HG02943 (cell line): ENCODE measurements around the gene DIP2B.

Experiments
- ATAC-seq: cut with Tn5 transposase; IDR thresholded peaks from one replicate; pipeline ENCODE4 v1.9.1; 2021; ENCODE audit warnings: mild to moderate bottlenecking, low read depth, moderate library complexity; ENCODE audit not compliant: unreplicated experiment

DIP2B gene

GRCh38 chr12:50634379-50634778 is 129.6 kb downstream of the DIP2B start:
- no peak for ATAC-seq

DNA sequence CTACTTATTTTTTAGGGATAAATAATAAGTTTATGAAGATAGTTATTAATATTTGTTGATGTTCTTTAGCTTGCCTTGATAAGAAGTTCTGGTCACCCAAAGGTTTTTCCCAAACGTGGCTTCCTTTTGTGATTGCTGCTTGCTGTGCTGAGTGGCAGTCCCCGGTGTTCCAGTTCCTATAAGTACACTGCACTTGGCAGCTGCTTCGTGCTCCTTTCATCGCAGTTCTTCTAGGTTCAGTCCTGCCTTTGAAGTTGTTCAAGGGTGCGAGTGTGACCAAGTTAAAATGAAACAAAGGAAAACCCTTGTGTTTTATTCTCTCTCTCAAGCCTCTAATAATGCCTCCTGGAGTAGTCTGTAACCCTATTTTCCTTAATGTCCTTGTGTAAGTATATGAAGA is 130.6 kb downstream of the DIP2B start:
- ATAC-seq = no peak

- ATAC-seq = no peak
Measured at GRCh38 chr12:50635857-50636256, 131.1 kb downstream of the DIP2B start.

GRCh38 chr12:50636505-50636904 is 131.7 kb downstream of the DIP2B start:
- no peak for ATAC-seq

DNA sequence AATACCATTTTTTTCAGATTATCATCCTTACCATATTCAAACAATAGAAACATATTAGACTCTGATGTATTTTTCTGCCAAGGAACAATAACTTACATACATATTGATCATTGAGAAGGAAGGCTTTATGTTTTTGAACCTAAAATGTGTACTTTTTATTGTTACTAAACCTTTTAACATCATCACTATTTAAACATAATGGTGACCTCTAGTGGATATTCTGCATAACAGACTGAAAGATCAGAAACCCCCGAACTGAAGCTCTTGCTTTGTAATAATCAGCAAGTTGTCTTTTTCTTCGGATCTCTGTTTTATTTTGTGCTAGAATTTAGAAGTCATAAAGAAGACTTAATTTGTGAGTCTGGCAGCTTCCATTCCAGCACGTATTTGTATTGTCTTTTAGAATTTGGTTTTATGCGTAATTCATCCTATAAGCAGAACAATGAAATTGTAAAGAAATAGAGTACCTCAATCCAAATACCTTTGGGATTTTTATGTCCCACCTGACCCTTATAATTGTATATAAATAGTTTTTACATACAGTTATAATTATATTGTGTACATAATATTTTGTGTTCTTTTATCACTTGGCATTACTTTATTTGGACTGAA is 133.2 kb downstream of the DIP2B start:
- no peak for ATAC-seq

GRCh38 chr12:50638482-50638880 is 133.7 kb downstream of the DIP2B start:
- ATAC-seq = no peak

- no peak for ATAC-seq
Measured at GRCh38 chr12:50639721-50640120, 134.9 kb downstream of the DIP2B start.

- no peak for ATAC-seq
Measured at GRCh38 chr12:50640321-50640939, 135.6 kb downstream of the DIP2B start.

- ATAC-seq = no peak
Measured at GRCh38 chr12:50641566-50641965, 136.8 kb downstream of the DIP2B start.

GRCh38 chr12:50642035-50642451 is 137.3 kb downstream of the DIP2B start:
- ATAC-seq = no peak

DNA sequence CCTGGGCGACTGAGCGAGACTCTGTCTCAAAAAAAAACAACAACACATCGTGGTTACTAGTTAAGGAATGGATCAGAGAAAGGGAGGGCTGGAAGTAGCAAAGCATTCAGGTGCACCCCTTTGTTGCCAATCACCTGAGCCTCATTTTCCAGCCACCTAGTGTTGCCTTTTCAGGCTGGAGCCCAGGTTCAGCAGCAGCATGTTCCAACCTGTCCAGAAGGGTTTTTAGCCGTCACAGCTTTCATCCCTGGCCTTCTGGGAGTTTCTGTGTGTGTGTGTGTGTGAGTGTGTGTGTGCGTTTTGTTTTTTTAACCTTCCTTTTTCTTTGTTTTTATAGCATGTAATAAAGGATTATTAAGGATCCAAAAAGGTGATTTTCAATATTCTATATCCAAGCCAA is 138.0 kb downstream of the DIP2B start:
- no peak for ATAC-seq

DNA sequence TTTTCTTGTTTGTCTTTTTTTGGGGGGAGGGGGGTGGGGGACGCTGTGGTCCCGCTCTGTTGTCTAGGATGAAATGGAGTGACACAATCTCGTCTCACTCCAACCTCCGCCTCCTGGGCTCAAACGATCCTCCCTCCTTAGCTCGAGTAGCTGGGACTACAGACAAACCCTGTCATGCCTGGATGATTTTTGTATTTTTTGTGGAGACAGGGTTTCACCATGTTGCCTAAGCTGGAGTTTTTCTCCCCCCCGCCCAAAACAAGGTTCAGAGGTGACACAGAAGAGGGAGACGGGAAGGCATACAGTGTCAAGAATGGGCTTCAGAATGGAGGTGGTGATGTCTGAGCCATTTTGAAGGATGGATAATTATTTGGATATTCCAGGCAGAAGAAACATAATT is 142.2 kb downstream of the DIP2B start:
- ATAC-seq = no peak

GRCh38 chr12:50647479-50647878 is 142.7 kb downstream of the DIP2B start:
- no peak for ATAC-seq

DNA sequence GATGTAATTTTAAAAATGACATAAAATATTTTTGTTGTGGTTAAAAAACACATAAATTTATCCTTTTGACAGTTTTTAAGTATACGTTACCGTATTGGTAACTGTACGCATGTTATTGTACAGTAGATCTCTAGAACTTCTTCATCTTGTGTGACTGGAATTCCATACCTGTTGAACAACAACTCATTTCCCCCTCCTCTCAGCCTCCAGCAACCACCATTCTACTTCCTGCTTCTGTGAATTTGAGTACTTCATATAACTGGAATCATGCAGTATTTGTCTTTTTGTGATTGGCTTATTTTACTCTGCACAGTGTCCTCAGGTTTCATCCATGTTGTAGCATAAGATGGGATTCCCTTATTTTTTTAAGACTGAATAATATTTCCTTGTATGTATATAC is 145.5 kb downstream of the DIP2B start:
- ATAC-seq = no peak

GRCh38 chr12:50655374-50655921 is 150.7 kb downstream of the DIP2B start:
- ATAC-seq = no peak

DNA sequence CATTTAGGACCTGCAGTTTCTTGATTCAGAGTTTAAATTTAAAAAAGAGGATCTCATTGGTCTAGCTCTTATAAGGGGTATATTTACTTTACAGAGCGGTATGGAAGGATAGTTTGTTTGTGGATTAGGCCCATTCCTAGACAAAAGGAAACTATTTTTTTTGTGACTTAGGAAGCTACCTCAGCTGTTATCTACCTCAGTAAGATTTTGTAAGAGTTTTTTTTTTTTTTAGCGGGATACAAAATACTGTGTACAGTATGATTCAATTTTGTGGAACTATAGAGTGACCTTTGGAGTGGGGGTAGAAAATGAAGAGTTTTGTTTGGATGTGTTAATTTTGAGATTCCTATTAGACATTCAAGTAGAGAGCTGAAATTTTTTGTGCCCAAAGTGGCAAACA is 154.5 kb downstream of the DIP2B start:
- ATAC-seq = no peak

- no peak for ATAC-seq
Measured at GRCh38 chr12:50659690-50660424, 155.1 kb downstream of the DIP2B start.

GRCh38 chr12:50660425-50660822 is 155.6 kb downstream of the DIP2B start:
- ATAC-seq = no peak

DNA sequence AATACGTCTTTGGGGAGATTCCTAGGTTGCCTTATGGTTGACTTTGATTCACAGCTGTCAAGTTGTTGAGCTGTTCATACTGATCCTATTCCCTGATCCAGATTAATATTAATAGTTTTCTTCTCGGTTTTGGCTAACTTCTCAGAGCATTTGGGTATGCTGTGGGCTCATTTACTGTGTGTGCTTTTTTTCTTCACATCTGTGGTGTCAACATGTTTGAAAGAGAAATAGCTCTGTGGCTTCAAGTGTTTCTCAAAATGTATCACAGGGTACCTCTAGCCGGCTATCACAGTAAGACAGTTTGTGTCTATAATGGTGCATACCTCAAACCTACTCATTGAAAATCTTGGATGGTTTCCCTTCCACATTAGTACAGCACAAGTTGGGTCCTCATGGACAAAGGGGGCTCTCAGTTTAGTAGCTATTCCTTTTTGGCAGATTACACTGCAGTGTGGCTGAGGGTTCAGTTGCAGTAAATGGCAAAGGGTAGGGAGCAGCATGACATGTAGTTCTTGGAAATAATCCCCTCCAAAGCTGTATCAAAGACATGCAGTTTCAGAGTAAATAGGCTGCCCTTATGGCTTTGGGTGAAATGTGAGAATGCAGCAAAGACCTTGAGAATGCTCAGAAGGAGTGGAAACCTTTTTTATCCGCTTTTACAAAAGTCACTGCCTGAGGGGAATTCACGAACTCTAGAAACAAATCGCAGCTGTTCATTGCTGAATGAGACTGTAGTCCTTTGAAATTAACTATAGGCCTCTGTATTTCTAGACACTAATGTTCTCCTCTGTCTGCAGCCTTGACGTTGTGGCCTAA is 156.7 kb downstream of the DIP2B start:
- ATAC-seq = no peak

DNA sequence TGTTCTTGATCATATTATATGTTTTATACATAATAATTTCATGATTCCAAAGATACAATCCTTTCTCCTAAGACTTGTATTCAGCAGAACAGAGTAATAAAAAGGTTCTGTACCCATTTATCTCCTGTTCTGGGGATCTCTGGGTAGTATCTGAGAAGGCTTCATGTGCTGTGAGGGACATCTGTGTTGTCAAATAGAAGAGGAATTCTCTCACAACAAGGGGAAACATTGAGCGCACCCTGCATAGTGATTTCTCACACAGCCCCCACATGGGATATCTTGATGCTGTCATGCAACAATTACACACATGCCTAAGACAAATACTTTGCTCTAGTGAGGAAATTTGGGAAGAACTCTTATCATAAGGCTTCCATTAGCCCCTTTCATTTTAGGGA is 157.3 kb downstream of the DIP2B start:
- no peak for ATAC-seq

- ATAC-seq = no peak
Measured at GRCh38 chr12:50665170-50665569, 160.4 kb downstream of the DIP2B start.
